Transverse colon (tissue), 3 donors: ENCODE results near the gene OBSCN.

Source experiments
- CTCF ChIP-seq, 5 experiments: fragments of 200-600 bp in 3 of 5; fragments of 450-650 bp in 2 of 5; sonication (generic) in 3 of 5; IDR thresholded peaks; 1 replicate in 2 of 5; 2 replicates in 3 of 5; pipeline ENCODE4 v1.5.1; 2016 to 2017; ENCODE audit warnings: antibody characterized with exemption in 5 of 5, inconsistent platforms in 3 of 5, mild to moderate bottlenecking in 2 of 5, moderate library complexity in 1 of 5
- POLR2A ChIP-seq: fragments of 450-650 bp; IDR thresholded peaks from one replicate; pipeline ENCODE4 v1.6.1; 2016; ENCODE audit warnings: antibody characterized with exemption, mild to moderate bottlenecking, moderate library complexity

- TF ChIP-seq POLR2A (no peak), CTCF (IDR thresholded peaks at IDR 0.05) (no peak)
These were observed 12.7 kb upstream of the OBSCN start for GRCh38 chr1:228194921-228195812.
